Osteoblast (primary cell): ENCODE data around the gene RO60. TPM values are rescaled to one million over a fixed set of nuclear protein-coding genes. Genes with fewer than 3 reads are reported as not detected.

Experiments used
- DNase-seq: peaks from one replicate; pipeline ENCODE4 v3.0.0; 2011; ENCODE audit warnings: low spot score, mixed read lengths; ENCODE audit not compliant: insufficient read length; ENCODE audit errors: missing footprints
- H2AFZ ChIP-seq: 2 replicates; pipeline ENCODE4 v1.6.0; 2011; ENCODE audit warnings: mild to moderate bottlenecking, low read length
- H3K27ac ChIP-seq: 2 replicates; pipeline ENCODE4 v1.5.1; 2011; ENCODE audit warnings: mild to moderate bottlenecking, low read depth, low read length, moderate library complexity
- H3K27me3 ChIP-seq: 2 replicates; pipeline ENCODE4 v1.6.0; 2012; ENCODE audit warnings: mild to moderate bottlenecking, control low read depth, inconsistent platforms, low read length, moderate library complexity; ENCODE audit not compliant: insufficient read depth
- H3K36me3 ChIP-seq: 2 replicates; pipeline ENCODE4 v1.5.1; 2011; ENCODE audit warnings: mild to moderate bottlenecking, low read length, control low read depth, moderate library complexity; ENCODE audit not compliant: insufficient read depth
- H3K4me1 ChIP-seq: 2 replicates; pipeline ENCODE4 v1.5.1; 2011; ENCODE audit warnings: mild to moderate bottlenecking, low read length, control low read depth, moderate library complexity; ENCODE audit not compliant: insufficient read depth
- H3K4me2 ChIP-seq: 2 replicates; pipeline ENCODE4 v1.6.0; 2011; ENCODE audit warnings: mild to moderate bottlenecking, low read length; ENCODE audit not compliant: insufficient read depth
- H3K4me3 ChIP-seq: fragments of 200-600 bp; sonication (generic); 3 replicates; pipeline ENCODE4 v1.5.1; 2012; ENCODE audit warnings: mild to moderate bottlenecking, low read length, inconsistent platforms; ENCODE audit not compliant: insufficient read depth
- H3K79me2 ChIP-seq: 2 replicates; pipeline ENCODE4 v1.6.0; 2012; ENCODE audit warnings: mild to moderate bottlenecking, low read length, control low read depth, inconsistent platforms; ENCODE audit not compliant: insufficient read depth
- H3K9me3 ChIP-seq: 2 replicates; pipeline ENCODE4 v1.5.1; 2011; ENCODE audit warnings: low read depth, low read length, control low read depth
- H4K20me1 ChIP-seq: 2 replicates; pipeline ENCODE4 v1.6.0; 2012; ENCODE audit warnings: mild to moderate bottlenecking, low read length, control low read depth; ENCODE audit not compliant: insufficient read depth
- total RNA-seq: library from RNA; depleted of rRNA; stranded (reverse); fragments of >200 nt; gene quantifications from 2 replicates; pipeline ENCODE4 v1.2.3, GENCODE V29; 2012
- TF ChIP-seq, protein P1 (sequence below): IDR thresholded peaks from 2 replicates; pipeline ENCODE4 v1.5.1; 2011; ENCODE audit warnings: mild to moderate bottlenecking, low read depth, low read length, moderate library complexity; ENCODE audit errors: extremely low read depth

RO60 gene
- total RNA-seq, 1 donor = 138 TPM

DNA sequence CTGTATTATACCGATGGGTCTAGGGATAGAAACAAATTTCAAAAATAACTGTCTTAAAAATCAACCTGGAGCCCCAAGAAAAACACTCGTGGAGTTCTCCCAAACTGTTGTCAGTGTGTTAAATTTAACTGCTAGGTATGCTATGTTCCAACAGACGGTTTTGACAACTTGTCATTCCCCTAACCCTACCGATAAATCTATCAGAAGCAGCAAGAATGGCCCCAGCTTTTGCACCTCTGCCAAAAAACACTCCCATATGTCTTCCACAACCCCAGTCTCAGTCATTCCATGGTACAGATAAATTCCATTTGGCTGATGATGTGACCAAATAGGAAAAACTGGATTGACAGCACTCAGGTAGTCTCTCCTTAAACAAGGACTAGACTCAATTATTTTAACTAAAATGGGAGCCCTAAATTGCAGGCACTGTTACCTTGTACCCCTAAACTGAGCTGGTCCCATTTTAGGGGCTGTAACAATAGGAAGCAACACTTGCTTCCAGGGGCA is 5.2 kb upstream of the RO60 start:
- no peak overlapping the region for H3K4me2 ChIP-seq
- no peak overlapping the region for H3K4me3 ChIP-seq
- H3K27me3 ChIP-seq = no peaks in the 10 kb centered on the region
- H3K27ac ChIP-seq = no peak overlapping the region
- H4K20me1 ChIP-seq = no peaks in the 10 kb centered on the region
- H3K4me1 ChIP-seq = peaks cover 4% of the 10 kb centered on the region
- TF ChIP-seq, protein P1, sequence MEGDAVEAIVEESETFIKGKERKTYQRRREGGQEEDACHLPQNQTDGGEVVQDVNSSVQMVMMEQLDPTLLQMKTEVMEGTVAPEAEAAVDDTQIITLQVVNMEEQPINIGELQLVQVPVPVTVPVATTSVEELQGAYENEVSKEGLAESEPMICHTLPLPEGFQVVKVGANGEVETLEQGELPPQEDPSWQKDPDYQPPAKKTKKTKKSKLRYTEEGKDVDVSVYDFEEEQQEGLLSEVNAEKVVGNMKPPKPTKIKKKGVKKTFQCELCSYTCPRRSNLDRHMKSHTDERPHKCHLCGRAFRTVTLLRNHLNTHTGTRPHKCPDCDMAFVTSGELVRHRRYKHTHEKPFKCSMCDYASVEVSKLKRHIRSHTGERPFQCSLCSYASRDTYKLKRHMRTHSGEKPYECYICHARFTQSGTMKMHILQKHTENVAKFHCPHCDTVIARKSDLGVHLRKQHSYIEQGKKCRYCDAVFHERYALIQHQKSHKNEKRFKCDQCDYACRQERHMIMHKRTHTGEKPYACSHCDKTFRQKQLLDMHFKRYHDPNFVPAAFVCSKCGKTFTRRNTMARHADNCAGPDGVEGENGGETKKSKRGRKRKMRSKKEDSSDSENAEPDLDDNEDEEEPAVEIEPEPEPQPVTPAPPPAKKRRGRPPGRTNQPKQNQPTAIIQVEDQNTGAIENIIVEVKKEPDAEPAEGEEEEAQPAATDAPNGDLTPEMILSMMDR = no peak
- H2AFZ ChIP-seq = no peak overlapping the region
- H3K9me3 ChIP-seq = no peaks in the 10 kb centered on the region
- H3K36me3 ChIP-seq = peaks cover 16% of the 10 kb centered on the region
- no peak for DNase-seq
- H3K79me2 ChIP-seq = peaks cover 76% of the 10 kb centered on the region

DNA sequence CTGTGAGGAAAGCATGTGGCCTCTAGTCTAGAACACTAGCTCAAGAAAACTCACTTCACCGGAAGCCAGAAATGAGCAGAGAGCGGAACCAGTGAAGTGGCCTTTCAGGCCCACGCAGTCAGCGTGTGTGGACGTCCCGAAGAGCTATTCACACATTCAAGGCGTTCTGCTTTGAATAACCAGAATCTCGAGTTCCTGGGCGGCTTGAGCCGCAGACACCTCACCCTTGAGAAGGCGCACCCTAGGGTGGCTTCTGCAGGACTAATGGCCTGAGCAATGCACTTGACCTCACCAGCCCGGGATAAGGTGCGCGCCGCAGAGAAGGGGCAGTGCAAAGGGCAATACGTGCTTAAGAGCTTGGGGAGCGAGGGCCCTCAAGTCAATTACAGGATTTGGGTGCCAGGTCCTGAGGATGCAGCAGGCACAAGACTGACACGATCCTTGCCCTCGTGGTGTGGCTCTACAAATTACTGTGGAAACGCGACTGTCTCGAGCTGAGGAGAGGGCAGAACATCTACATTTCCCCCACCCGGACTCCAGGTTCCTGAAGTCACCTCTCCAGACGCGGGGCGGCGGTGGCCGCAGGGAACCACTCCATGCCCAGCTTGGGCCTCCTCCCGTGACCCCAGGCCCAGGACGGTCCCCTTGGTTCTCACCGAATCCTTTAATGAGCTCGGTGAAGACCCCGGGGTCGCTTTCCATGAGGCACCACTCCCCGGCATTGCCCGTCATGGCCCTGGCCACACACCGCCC is 707 bp upstream of the RO60 start:
- Histone ChIP-seq H3K79me2 (peaks cover 87% of the 10 kb centered on the region), H3K36me3 (no peaks in the 10 kb centered on the region), H3K9me3 (no peaks in the 10 kb centered on the region), H3K4me3 (peak overlapping the region; percentile 94), H4K20me1 (peaks cover 7% of the 10 kb centered on the region), H3K27ac (peak overlapping the region; percentile 96), H3K4me2 (peak overlapping the region; percentile 84), H3K27me3 (no peaks in the 10 kb centered on the region), H2AFZ (peak overlapping the region; percentile 94), H3K4me1 (peaks cover 14% of the 10 kb centered on the region)
- TF ChIP-seq, protein P1 = no peak
- peak; percentile 76 for DNase-seq

- Histone ChIP-seq H4K20me1 (peaks cover 13% of the 10 kb centered on the region), H3K79me2 (peaks cover 87% of the 10 kb centered on the region), H3K27ac (peak overlapping the region; percentile 96), H3K36me3 (no peaks in the 10 kb centered on the region), H3K4me2 (peak overlapping the region; percentile 84), H3K4me3 (peak overlapping the region; percentile 94), H3K9me3 (no peaks in the 10 kb centered on the region), H2AFZ (peak overlapping the region; percentile 94), H3K4me1 (peaks cover 14% of the 10 kb centered on the region), H3K27me3 (no peaks in the 10 kb centered on the region)
- DNase-seq = peak; percentile 80
- TF ChIP-seq, protein P1 = no peak
Measured at GRCh38 chr1:193060115-193060403, 647 bp downstream of the RO60 start.

DNA sequence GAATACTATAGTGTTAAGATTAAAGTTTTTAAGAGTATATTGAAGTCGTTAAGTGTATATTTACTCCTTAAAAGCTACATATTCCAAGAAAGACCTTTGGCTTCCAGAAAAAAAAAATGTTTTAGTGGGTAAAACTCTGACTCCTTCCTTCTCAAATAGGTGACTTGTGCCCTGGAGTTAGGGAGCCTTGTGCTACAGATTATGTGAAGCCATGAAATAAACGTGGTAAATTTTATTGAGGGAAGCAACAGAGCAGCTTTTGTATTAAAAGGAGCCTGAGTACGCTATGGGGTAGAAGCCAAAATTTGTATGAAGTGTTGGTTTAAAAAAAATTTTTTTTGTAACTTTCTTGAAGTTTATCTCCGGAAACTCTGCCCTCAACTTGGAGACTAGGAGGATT is 994 bp downstream of the RO60 start:
- Histone ChIP-seq H3K27ac (peak overlapping the region; percentile 96), H3K79me2 (peaks cover 87% of the 10 kb centered on the region), H3K4me3 (peak overlapping the region; percentile 94), H4K20me1 (peaks cover 16% of the 10 kb centered on the region), H3K36me3 (no peaks in the 10 kb centered on the region), H3K4me2 (peak overlapping the region; percentile 84), H2AFZ (peak overlapping the region; percentile 94), H3K4me1 (peaks cover 14% of the 10 kb centered on the region), H3K9me3 (no peaks in the 10 kb centered on the region), H3K27me3 (no peaks in the 10 kb centered on the region)
- DNase-seq = no peak
- TF ChIP-seq, protein P1 = no peak
